Glutamatergic neuron (in vitro differentiated cells): Measurements from ENCODE around the gene PRKG1. TPM values are rescaled to one million over a fixed set of nuclear protein-coding genes. Genes with fewer than 3 reads are reported as not detected.

ENCODE experiments used
- DNase-seq: peaks from one replicate; pipeline ENCODE4 v3.0.0; 2022
- H3K27ac Mint-ChIP-seq: one replicate; pipeline ENCODE4 v1.8.0; 2020; ENCODE audit warnings: mild to moderate bottlenecking, mixed read lengths, inconsistent platforms; ENCODE audit not compliant: unreplicated experiment
- H3K27me3 Mint-ChIP-seq: one replicate; pipeline ENCODE4 v1.8.0; 2020; ENCODE audit warnings: mild to moderate bottlenecking, moderate library complexity, mixed read lengths, inconsistent platforms; ENCODE audit not compliant: unreplicated experiment
- H3K36me3 Mint-ChIP-seq: one replicate; pipeline ENCODE4 v1.8.0; 2020; ENCODE audit warnings: mild to moderate bottlenecking, mixed read lengths, inconsistent platforms; ENCODE audit not compliant: unreplicated experiment
- H3K4me1 Mint-ChIP-seq: one replicate; pipeline ENCODE4 v1.8.0; 2020; ENCODE audit warnings: mild to moderate bottlenecking, low read depth, mixed read lengths, inconsistent platforms; ENCODE audit not compliant: unreplicated experiment
- H3K4me3 Mint-ChIP-seq: one replicate; pipeline ENCODE4 v1.8.0; 2020; ENCODE audit warnings: mild to moderate bottlenecking, mixed read lengths, inconsistent platforms; ENCODE audit not compliant: unreplicated experiment
- H3K9me3 Mint-ChIP-seq: one replicate; pipeline ENCODE4 v1.8.0; 2020; ENCODE audit warnings: mild to moderate bottlenecking, moderate library complexity, mixed read lengths, inconsistent platforms; ENCODE audit not compliant: unreplicated experiment
- CTCF ChIP-seq: fragments of 200-600 bp; sonication (generic); IDR thresholded peaks from one replicate; pipeline ENCODE4 v1.5.0; 2021; ENCODE audit not compliant: partially characterized antibody, unreplicated experiment
- total RNA-seq: library from RNA; stranded (reverse); fragmentation: NEBNext Ultra II Directional; extraction: Animal tissue kit (Norgen Biotek cat#: 25700); gene quantifications from one replicate; pipeline ENCODE4 v1.2.1, GENCODE V29; 2021; ENCODE audit not compliant: unreplicated experiment

The PRKG1 gene
- total RNA-seq, 1 donor from 2014 or later: 52.7 TPM

DNA sequence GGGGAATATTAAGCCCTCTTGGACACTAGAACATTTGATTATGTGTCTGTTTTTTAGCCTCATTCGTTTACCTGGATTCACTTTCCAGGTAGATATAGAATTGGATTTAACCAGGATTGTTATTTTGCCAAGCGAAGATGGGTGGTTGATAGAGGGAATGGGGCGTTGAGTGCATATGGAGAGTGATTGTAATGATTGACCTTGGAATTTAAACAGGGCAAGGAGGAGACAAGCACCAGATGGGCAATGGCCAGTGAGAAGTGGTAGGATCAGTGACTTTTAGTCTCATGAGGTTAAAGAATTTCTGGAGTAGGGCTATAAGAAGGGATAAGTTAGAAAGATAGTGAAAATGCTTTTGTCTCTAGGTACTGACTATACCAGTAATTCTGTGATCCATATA lies 836.3 kb downstream of the PRKG1 start:
- peaks cover 47% of the 10 kb centered on the region for H3K4me1 Mint-ChIP-seq
- no peak for DNase-seq
- no peaks in the 10 kb centered on the region for H3K36me3 Mint-ChIP-seq
- peaks cover 8% of the 10 kb centered on the region for H3K9me3 Mint-ChIP-seq
- TF ChIP-seq CTCF: no peak
- H3K27me3 Mint-ChIP-seq: no peaks in the 10 kb centered on the region
- no peak overlapping the region for H3K4me3 Mint-ChIP-seq
- no peak overlapping the region for H3K27ac Mint-ChIP-seq

DNA sequence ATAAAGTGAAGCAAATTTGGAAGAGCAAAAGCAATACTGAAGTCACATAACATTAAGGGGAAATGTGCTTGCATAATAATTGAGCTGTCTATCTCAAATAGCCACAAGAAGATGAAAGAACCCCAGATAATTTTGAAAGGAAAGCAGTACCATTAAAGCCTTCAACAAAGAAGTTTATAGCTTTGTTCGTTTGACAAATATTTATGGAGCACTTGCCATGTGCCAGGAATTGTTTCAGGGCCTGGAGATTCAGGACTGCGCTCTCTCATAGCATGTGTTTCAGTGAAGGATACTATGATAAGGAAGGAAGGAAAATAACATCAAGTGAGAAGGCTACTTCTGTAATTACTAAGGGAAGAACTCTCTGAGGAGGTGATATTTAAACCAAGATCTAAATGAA lies 837.4 kb downstream of the PRKG1 start:
- H3K9me3 Mint-ChIP-seq: peaks cover 13% of the 10 kb centered on the region
- H3K27me3 Mint-ChIP-seq: no peaks in the 10 kb centered on the region
- TF ChIP-seq CTCF: no peak
- no peaks in the 10 kb centered on the region for H3K36me3 Mint-ChIP-seq
- DNase-seq: no peak
- no peak overlapping the region for H3K27ac Mint-ChIP-seq
- no peak overlapping the region for H3K4me3 Mint-ChIP-seq
- H3K4me1 Mint-ChIP-seq: peaks cover 45% of the 10 kb centered on the region

- peaks cover 13% of the 10 kb centered on the region for H3K9me3 Mint-ChIP-seq
- TF ChIP-seq CTCF: no peak
- no peaks in the 10 kb centered on the region for H3K27me3 Mint-ChIP-seq
- H3K4me1 Mint-ChIP-seq: peaks cover 41% of the 10 kb centered on the region
- no peak overlapping the region for H3K27ac Mint-ChIP-seq
- H3K36me3 Mint-ChIP-seq: no peaks in the 10 kb centered on the region
- no peak for DNase-seq
- no peak overlapping the region for H3K4me3 Mint-ChIP-seq
Observed at GRCh38 chr10:51915031-51915542, 840.8 kb downstream of the PRKG1 start.

DNA sequence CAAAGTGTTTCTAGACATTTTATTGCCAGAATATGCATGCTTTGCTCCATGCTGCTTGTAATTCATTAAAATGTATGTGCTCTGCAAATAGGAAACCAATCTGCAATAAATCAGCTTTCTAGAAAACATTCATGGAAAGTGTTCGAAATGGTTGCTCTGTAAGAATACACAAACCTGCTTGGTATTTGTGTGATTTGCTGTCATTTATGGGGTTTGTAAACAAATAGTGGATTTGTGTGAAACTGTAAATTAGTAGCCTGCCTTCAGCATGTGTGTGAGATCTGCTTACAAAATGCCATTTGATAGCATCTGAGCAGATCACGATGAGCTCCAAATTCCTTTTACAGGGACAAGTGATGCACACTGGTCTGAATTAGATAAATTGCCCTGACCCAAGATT lies 844.2 kb downstream of the PRKG1 start:
- H3K27me3 Mint-ChIP-seq: no peaks in the 10 kb centered on the region
- no peak for DNase-seq
- no peak overlapping the region for H3K27ac Mint-ChIP-seq
- peaks cover 18% of the 10 kb centered on the region for H3K4me1 Mint-ChIP-seq
- H3K9me3 Mint-ChIP-seq: peaks cover 9% of the 10 kb centered on the region
- no peak for TF ChIP-seq CTCF
- no peak overlapping the region for H3K4me3 Mint-ChIP-seq
- H3K36me3 Mint-ChIP-seq: no peaks in the 10 kb centered on the region

DNA sequence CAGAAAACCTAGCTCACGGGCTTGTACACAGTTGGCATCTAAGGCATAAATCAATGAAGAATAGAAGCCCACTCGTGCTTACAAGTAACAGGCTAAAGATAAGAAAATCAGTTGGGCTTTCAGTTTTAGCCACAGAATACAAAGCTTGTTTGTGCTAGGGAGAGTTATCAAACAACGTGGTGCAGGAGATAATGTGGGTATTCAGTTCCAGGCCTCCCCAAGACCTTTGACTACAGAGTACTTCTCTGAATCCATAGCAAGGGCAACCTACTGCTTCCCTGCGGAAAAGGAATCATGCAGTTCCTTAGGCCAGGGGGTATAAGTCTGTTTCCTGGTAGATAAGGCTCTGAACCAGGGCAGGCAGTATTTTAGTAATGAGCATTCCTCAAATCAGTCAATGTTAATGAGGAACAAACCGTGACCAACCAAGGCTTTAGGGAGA lies 844.6 kb downstream of the PRKG1 start:
- H3K27me3 Mint-ChIP-seq: no peaks in the 10 kb centered on the region
- no peak overlapping the region for H3K27ac Mint-ChIP-seq
- TF ChIP-seq CTCF: no peak

More for the DNA sequence above, 844.6 kb downstream of the PRKG1 start:
- Mint-ChIP-seq H3K4me3 (no peak overlapping the region), H3K36me3 (no peaks in the 10 kb centered on the region), H3K4me1 (peaks cover 18% of the 10 kb centered on the region), H3K9me3 (peaks cover 9% of the 10 kb centered on the region)
- no peak for DNase-seq
